ENCODE results near the gene MYO1F.

GRCh38 chr19:8601796-8602195, 24.6 kb upstream of the MYO1F start:
- no peak for TF ChIP-seq EZH2 (IDR thresholded peaks at IDR 0.05; ENCODE audit: insufficient read depth, poor library complexity, severe bottlenecking)
- TF ChIP-seq EZH2phosphoT487 (IDR thresholded peaks at IDR 0.05; ENCODE audit: insufficient read depth, low read depth), result no peak
